ENCODE measurements around the gene CACTIN.

DNA sequence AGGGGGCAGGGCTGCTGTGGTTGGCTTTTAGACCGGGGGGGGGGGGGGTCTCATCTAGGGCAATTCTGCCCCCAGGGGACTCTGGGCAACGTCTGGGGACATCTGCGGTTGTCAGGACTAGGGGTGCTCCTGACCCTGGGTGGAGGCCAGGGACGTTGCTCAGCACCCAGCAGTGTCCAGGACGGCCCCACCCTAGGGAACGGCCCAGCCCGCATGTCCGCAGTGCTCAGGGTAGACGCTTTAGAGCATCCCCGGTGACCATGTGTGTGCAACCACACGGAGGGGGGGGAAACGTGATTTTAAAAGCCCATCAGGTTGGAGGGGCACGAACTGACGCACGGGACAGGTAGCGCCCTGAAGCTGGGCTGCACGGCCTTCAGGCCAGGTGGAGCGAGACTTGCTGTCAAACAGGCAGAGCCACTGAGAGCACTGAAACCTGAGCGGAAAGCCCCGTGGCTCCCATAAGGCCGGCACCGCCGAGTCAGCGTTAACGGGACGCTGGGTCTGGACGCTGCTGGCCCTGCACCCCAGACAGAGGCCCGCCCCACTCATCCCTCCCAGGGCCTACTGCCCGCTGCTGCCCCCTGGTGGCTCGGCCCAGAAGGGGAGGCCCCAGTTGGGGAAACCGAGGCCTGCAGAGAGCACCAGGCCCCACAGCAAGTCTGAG lies 8.3 kb downstream of the CACTIN start:
- TF ChIP-seq, protein P1, sequence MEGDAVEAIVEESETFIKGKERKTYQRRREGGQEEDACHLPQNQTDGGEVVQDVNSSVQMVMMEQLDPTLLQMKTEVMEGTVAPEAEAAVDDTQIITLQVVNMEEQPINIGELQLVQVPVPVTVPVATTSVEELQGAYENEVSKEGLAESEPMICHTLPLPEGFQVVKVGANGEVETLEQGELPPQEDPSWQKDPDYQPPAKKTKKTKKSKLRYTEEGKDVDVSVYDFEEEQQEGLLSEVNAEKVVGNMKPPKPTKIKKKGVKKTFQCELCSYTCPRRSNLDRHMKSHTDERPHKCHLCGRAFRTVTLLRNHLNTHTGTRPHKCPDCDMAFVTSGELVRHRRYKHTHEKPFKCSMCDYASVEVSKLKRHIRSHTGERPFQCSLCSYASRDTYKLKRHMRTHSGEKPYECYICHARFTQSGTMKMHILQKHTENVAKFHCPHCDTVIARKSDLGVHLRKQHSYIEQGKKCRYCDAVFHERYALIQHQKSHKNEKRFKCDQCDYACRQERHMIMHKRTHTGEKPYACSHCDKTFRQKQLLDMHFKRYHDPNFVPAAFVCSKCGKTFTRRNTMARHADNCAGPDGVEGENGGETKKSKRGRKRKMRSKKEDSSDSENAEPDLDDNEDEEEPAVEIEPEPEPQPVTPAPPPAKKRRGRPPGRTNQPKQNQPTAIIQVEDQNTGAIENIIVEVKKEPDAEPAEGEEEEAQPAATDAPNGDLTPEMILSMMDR (IDR thresholded peaks at IDR 0.05 in 8 of 11, conservative IDR thresholded peaks at IDR 0.05 in 3 of 11): peak; percentile 80 to 97 (median 92)
- TF ChIP-seq POLR2AphosphoS5 (IDR thresholded peaks at IDR 0.05) (peak; percentile 50 to 76 (median 72)), POLR2A (IDR thresholded peaks at IDR 0.05) (no peak)
